ENCODE measurements around the gene REST. TPM values are rescaled to one million over a fixed set of nuclear protein-coding genes. Genes with fewer than 3 reads are reported as not detected.

REST gene
- total RNA-seq, 1 experiment from 2014 or later: 28.3 TPM

DNA sequence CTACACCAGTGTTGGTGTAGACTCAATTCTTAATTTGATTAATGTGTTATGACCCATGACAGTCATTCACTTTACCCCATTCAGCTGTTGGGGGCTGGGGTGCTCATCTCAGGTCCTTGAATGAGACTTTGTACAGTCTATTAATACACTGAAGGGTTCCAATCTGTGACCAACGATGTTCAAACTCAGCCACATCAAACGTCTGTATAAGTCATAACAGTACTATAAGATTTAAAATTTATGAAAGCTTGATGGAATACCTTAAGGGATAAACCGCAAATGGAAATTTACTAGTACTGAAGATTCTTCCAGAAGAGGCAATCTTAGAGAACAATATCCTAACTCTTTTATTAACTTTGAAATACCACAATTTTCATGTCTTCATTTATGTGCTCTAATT lies 33.7 kb downstream of the REST start:
- no TSS peak for BruUV-seq (replicated peaks)
- Histone ChIP-seq H3K79me2 (ENCODE audit: low read depth) (no peaks in the 10 kb centered on the region), H4K20me1 (ENCODE audit: insufficient read depth) (no peaks in the 10 kb centered on the region), H2AFZ (no peak overlapping the region), H3K36me3 (ENCODE audit: low read depth) (no peaks in the 10 kb centered on the region), H3F3A (ENCODE audit: insufficient read depth, low read depth) (no peaks in the 10 kb centered on the region), H3K9me2 (ENCODE audit: insufficient read depth) (no peaks in the 10 kb centered on the region), H3K9me3 (ENCODE audit: insufficient read depth, low read depth) (no peaks in the 10 kb centered on the region), H3K27ac (no peak overlapping the region), H3K27me3 (ENCODE audit: insufficient read depth, low read depth) (no peaks in the 10 kb centered on the region), H3K4me1 (replicated peaks; ENCODE audit: insufficient read depth) (peaks cover 8% of the 10 kb centered on the region; the same call in 1 of the 2 replicates), H3K4me3 (no peak overlapping the region), H3K4me2 (no peak overlapping the region)
- DNase-seq: no peak
- no peak for TF ChIP-seq EZH2 (IDR thresholded peaks at IDR 0.05; ENCODE audit: low read depth)
- TF ChIP-seq, protein P1, sequence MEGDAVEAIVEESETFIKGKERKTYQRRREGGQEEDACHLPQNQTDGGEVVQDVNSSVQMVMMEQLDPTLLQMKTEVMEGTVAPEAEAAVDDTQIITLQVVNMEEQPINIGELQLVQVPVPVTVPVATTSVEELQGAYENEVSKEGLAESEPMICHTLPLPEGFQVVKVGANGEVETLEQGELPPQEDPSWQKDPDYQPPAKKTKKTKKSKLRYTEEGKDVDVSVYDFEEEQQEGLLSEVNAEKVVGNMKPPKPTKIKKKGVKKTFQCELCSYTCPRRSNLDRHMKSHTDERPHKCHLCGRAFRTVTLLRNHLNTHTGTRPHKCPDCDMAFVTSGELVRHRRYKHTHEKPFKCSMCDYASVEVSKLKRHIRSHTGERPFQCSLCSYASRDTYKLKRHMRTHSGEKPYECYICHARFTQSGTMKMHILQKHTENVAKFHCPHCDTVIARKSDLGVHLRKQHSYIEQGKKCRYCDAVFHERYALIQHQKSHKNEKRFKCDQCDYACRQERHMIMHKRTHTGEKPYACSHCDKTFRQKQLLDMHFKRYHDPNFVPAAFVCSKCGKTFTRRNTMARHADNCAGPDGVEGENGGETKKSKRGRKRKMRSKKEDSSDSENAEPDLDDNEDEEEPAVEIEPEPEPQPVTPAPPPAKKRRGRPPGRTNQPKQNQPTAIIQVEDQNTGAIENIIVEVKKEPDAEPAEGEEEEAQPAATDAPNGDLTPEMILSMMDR (conservative IDR thresholded peaks at IDR 0.05): no peak
- intact Hi-C loops (cut with micrococcal nuclease; ENCODE audit: unreplicated experiment): no loop called here
- CTCF ChIA-PET: no interaction called here
- POLR2A ChIA-PET (ENCODE audit: unreplicated experiment): no interaction called here

DNA sequence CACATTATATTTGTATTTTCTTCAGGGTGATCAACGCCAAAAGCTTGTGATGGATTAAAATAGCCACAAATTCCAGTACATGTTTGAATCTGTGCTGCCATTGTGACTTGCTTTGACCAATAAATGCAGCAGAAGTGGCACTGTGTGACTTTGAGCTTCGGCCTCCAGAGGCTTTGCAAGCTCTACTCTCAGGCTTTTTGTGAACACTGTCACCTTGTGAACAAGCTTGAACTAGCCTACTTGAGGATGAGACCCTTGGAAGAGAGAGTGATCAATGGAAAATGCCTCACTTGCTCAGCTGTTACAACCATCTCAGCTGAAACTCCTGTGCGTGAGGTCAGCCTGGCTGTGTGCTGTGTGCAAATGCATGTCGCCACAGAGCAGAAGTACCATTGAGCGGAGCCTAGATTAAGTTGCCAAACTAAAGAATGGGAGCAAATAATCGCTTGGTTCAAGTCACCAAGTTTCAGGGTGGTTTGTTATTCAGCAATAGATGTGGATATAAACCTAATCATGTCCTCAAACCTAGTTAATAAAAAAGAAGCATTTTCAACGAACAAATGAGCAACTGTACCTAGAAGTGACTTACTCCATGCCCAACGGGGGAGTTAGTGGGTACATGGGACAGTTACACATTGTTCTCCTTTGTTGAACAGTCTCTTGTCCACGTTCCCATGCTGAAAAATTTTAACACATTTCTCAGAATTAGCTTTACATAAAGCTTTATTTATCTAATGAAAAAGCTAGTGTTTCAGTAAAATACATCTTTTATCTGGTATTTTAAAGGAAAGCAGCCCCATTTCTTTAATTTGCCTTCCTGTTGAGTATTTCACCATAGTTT lies 46.2 kb downstream of the REST start:
- CTCF ChIA-PET: no interaction called here

DNA sequence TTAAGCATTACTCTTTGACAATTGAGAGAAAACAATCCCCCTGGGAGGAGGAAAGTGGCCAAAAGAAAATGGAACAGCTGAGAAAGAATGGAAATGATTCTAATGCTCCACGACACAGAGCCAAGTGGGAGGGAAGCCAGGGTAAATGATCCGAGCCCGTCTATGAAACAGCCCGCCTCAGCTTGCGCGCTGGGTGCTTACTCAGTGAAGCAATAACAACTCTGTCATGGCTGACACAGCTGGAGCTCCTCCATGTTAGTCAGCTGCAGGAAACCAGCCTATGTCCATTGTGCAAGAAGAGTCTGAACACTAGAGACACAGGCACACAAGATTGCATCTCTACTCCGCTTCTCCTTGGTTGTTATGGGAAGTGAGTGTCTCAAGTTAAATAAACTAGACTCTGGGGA lies 50.4 kb downstream of the REST start:
- CTCF ChIA-PET: no interaction called here
- Histone ChIP-seq H3K27ac (no peak overlapping the region), H3F3A (ENCODE audit: insufficient read depth, low read depth) (no peaks in the 10 kb centered on the region), H3K9me3 (ENCODE audit: insufficient read depth, low read depth) (no peaks in the 10 kb centered on the region), H2AFZ (no peak overlapping the region), H3K36me3 (ENCODE audit: low read depth) (no peaks in the 10 kb centered on the region), H3K27me3 (ENCODE audit: insufficient read depth, low read depth) (no peaks in the 10 kb centered on the region), H3K4me1 (replicated peaks; ENCODE audit: insufficient read depth) (no peaks in the 10 kb centered on the region), H4K20me1 (ENCODE audit: insufficient read depth) (no peaks in the 10 kb centered on the region), H3K79me2 (ENCODE audit: low read depth) (no peaks in the 10 kb centered on the region), H3K9me2 (ENCODE audit: insufficient read depth) (no peaks in the 10 kb centered on the region), H3K4me3 (no peak overlapping the region), H3K4me2 (no peak overlapping the region)
- DNase-seq: no peak
- intact Hi-C loops (cut with micrococcal nuclease; ENCODE audit: unreplicated experiment): no loop called here
- POLR2A ChIA-PET (ENCODE audit: unreplicated experiment): no interaction called here
- TF ChIP-seq EZH2 (IDR thresholded peaks at IDR 0.05; ENCODE audit: low read depth): no peak
- TF ChIP-seq, protein P1 (conservative IDR thresholded peaks at IDR 0.05): no peak
- no TSS peak for BruUV-seq (replicated peaks)

More for the DNA sequence above, 46.2 kb downstream of the REST start:
- no peaks in the 10 kb centered on the region for H4K20me1 ChIP-seq (ENCODE audit: insufficient read depth)
- H3K9me2 ChIP-seq (ENCODE audit: insufficient read depth): no peaks in the 10 kb centered on the region
- no TSS peak for BruUV-seq (replicated peaks)
- no peak overlapping the region for H3K4me3 ChIP-seq
- H3K36me3 ChIP-seq (ENCODE audit: low read depth): no peaks in the 10 kb centered on the region
- no peaks in the 10 kb centered on the region for H3K27me3 ChIP-seq (ENCODE audit: insufficient read depth, low read depth)
- no peak overlapping the region for H3K27ac ChIP-seq
- POLR2A ChIA-PET (ENCODE audit: unreplicated experiment): no interaction called here
- no peaks in the 10 kb centered on the region for H3F3A ChIP-seq (ENCODE audit: insufficient read depth, low read depth)
- H2AFZ ChIP-seq: no peak overlapping the region
- intact Hi-C loops (cut with micrococcal nuclease; ENCODE audit: unreplicated experiment): no loop called here
- no peaks in the 10 kb centered on the region for H3K4me1 ChIP-seq (replicated peaks; ENCODE audit: insufficient read depth)
- DNase-seq: no peak
- no peak for TF ChIP-seq EZH2 (IDR thresholded peaks at IDR 0.05; ENCODE audit: low read depth)
- TF ChIP-seq, protein P1 (conservative IDR thresholded peaks at IDR 0.05): no peak
- no peaks in the 10 kb centered on the region for H3K9me3 ChIP-seq (ENCODE audit: insufficient read depth, low read depth)
- no peak overlapping the region for H3K4me2 ChIP-seq
- no peaks in the 10 kb centered on the region for H3K79me2 ChIP-seq (ENCODE audit: low read depth)
